Nephron progenitor cell (in vitro differentiated cells): ENCODE measurements around the gene LETM1.
A peak's percentile ranks its signal among the peaks of the same experiment; 100 is the strongest.

Experiments used
- DNase-seq: peaks from one replicate; pipeline ENCODE4 v3.0.0; 2021
- H3K27ac Mint-ChIP-seq: 2 replicates; pipeline ENCODE4 v1.8.0; 2021; ENCODE audit warnings: mild to moderate bottlenecking, moderate library complexity, mixed read lengths
- H3K27me3 Mint-ChIP-seq: 2 replicates; pipeline ENCODE4 v1.8.0; 2021; ENCODE audit warnings: mild to moderate bottlenecking, low read depth, mixed read lengths; ENCODE audit not compliant: poor library complexity
- H3K36me3 Mint-ChIP-seq: 2 replicates; pipeline ENCODE4 v1.8.0; 2021; ENCODE audit warnings: low read depth, mixed read lengths
- H3K4me1 Mint-ChIP-seq: 2 replicates; pipeline ENCODE4 v1.8.0; 2021; ENCODE audit warnings: mixed read lengths
- H3K4me3 Mint-ChIP-seq: 2 replicates; pipeline ENCODE4 v1.8.0; 2021; ENCODE audit warnings: mild to moderate bottlenecking, moderate library complexity, mixed read lengths
- H3K9me3 Mint-ChIP-seq: 2 replicates; pipeline ENCODE4 v1.8.0; 2021; ENCODE audit warnings: mild to moderate bottlenecking, moderate library complexity, mixed read lengths
- CTCF ChIP-seq: fragments of 200-600 bp; sonication (generic); IDR thresholded peaks from 2 replicates; pipeline ENCODE4 v1.5.0; 2021; ENCODE audit warnings: antibody characterized with exemption

LETM1 gene

DNA sequence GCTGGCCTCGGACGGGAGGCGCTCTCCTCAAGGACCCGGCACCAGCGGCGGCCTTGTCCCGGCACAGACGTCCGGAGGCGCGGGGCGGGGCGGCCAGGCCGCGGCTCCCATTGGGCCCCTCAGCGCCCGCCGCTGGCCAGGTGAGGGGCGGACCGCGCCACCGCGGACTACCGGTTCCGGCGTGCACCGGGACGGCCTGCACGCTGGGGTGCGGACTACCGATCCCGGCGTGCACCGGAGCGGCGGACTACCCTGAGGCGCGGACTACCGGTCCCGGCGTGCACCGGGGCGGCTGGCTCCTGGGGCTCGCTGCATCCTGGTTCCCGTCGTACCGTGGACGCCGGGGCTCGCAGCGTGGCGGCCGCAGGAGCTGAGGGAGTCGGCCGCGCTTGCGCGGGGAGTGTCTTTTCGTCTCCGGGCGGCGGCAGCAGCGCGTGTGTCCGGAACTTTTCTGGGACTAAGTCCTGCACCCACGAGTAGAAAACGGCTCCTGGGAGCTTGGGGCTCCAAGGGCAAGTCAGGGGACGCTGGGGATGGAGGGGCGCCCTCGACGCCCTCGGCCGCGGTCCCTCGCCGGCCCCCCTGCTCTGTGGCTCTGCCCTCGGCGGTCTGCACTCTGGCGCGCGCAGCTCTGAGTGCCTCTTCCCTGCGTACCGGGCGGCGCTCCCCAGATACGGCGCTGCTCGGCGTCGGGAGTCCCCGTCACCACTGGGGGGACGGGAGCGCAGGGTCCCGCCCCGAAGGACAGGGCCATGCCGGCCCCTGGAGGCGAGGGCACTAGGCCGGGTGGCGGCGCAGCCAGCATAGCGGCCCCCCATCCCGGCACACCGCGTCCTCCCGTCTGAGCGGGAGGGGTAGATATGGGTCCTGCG lies at the start of gene LETM1:
TSS of gene LETM1 (minus strand) at position 86 of the 872 bp plus-strand sequence. CDS start 206 bp downstream, outside the sequence.
- H3K4me1 Mint-ChIP-seq = peaks cover 48% of the 10 kb centered on the region
- peaks cover 15% of the 10 kb centered on the region for H3K27me3 Mint-ChIP-seq
- H3K4me3 Mint-ChIP-seq = peak within 1 kb of the TSS; percentile 86
- H3K9me3 Mint-ChIP-seq = no peaks in the 10 kb centered on the region
- peak; percentile 89 for DNase-seq
- no peak within 1 kb of the TSS for H3K27ac Mint-ChIP-seq
- no peaks in the 10 kb centered on the region for H3K36me3 Mint-ChIP-seq
- TF ChIP-seq CTCF = no peak

- H3K36me3 Mint-ChIP-seq = peaks cover 76% of the 10 kb centered on the region
- no peak for TF ChIP-seq CTCF
- DNase-seq = no peak
- peaks cover 43% of the 10 kb centered on the region for H3K4me1 Mint-ChIP-seq
- no peak overlapping the region for H3K27ac Mint-ChIP-seq
- no peaks in the 10 kb centered on the region for H3K9me3 Mint-ChIP-seq
- no peaks in the 10 kb centered on the region for H3K27me3 Mint-ChIP-seq
- H3K4me3 Mint-ChIP-seq = no peak overlapping the region
These were observed 48.1 kb upstream of the LETM1 start for GRCh38 chr4:1904042-1904441.

DNA sequence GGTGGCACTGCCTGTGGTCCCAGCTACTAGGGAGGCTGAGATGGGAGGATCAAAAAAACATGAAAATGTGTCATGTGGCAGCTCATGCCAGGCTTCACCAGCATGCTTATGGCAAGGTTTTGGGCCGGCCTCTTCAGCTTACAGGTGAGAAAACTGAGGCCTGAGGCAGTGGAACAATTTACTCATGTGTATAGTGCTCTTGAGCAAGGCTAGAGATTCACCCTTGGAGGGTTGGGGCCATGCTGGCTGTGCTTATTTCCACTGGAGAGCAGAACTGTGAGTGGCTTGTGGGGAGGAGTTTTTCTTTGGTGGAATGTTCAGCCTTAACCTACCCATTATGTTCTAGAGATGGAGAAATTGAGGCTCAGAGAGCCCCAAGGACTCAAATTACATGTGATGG lies 47.1 kb upstream of the LETM1 start:
- no peak for DNase-seq
- Mint-ChIP-seq H3K4me3 (no peak overlapping the region), H3K36me3 (peaks cover 67% of the 10 kb centered on the region), H3K27me3 (peaks cover under 1% of the 10 kb centered on the region), H3K4me1 (peaks cover 48% of the 10 kb centered on the region), H3K9me3 (no peaks in the 10 kb centered on the region), H3K27ac (no peak overlapping the region)
- TF ChIP-seq CTCF = no peak

GRCh38 chr4:1902243-1902642 lies 46.3 kb upstream of the LETM1 start:
- no peak overlapping the region for H3K4me3 Mint-ChIP-seq
- no peak for TF ChIP-seq CTCF
- no peak for DNase-seq
- peak overlapping the region; percentile 39 for H3K27ac Mint-ChIP-seq
- peaks cover 48% of the 10 kb centered on the region for H3K4me1 Mint-ChIP-seq
- peaks cover 3% of the 10 kb centered on the region for H3K27me3 Mint-ChIP-seq
- peaks cover 66% of the 10 kb centered on the region for H3K36me3 Mint-ChIP-seq
- no peaks in the 10 kb centered on the region for H3K9me3 Mint-ChIP-seq

GRCh38 chr4:1901127-1901526 lies 45.2 kb upstream of the LETM1 start:
- Mint-ChIP-seq H3K9me3 (no peaks in the 10 kb centered on the region), H3K4me3 (no peak overlapping the region), H3K36me3 (peaks cover 55% of the 10 kb centered on the region), H3K27me3 (peaks cover 3% of the 10 kb centered on the region), H3K4me1 (peaks cover 48% of the 10 kb centered on the region), H3K27ac (no peak overlapping the region)
- DNase-seq = no peak
- TF ChIP-seq CTCF = no peak

DNA sequence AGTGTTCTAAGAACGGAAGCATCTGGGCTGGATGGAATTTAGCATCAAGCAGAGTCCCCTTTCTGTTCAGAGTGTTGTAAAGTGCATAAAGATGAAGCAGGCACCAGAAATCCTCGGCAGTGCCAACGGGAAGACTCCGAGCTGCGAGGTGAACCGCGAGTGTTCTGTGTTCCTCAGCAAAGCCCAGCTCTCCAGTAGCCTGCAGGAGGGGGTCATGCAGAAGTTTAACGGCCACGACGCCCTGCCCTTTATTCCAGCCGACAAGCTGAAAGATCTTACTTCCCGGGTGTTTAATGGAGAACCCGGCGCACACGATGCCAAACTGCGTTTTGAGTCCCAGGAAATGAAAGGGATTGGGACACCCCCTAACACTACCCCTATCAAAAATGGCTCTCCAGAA lies 44.7 kb upstream of the LETM1 start:
- peaks cover 50% of the 10 kb centered on the region for H3K36me3 Mint-ChIP-seq
- H3K4me1 Mint-ChIP-seq = peaks cover 49% of the 10 kb centered on the region
- H3K9me3 Mint-ChIP-seq = no peaks in the 10 kb centered on the region
- peaks cover 3% of the 10 kb centered on the region for H3K27me3 Mint-ChIP-seq
- H3K27ac Mint-ChIP-seq = no peak overlapping the region
- no peak for TF ChIP-seq CTCF
- no peak for DNase-seq
- no peak overlapping the region for H3K4me3 Mint-ChIP-seq
